Stimulated activated CD8-positive, alpha-beta memory T cell treated with anti-CD3 and anti-CD28 coated beads, Interleukin-4, amount 100 ng/mL, for 1 hour (primary cell): ENCODE measurements around the gene INO80.

Experiments
- DNase-seq, 2 donors: peaks; one replicate each; pipeline ENCODE4 v3.0.0-alpha.2; 2020; ENCODE audit warnings: low read depth in 2 of 2, low spot score in 1 of 2

The INO80 gene

GRCh38 chr15:40932649-40933516, 183.2 kb downstream of the INO80 start:
- no peak for DNase-seq

- DNase-seq = no peak
Observed at GRCh38 chr15:40932156-40932555, 183.9 kb downstream of the INO80 start.

GRCh38 chr15:40931300-40932142, 184.6 kb downstream of the INO80 start:
- no peak for DNase-seq

- DNase-seq = no peak
Observed at GRCh38 chr15:40930430-40931299, 185.4 kb downstream of the INO80 start.

GRCh38 chr15:40929660-40930429, 186.2 kb downstream of the INO80 start:
- DNase-seq = no peak
